Endodermal cell (in vitro differentiated cells): ENCODE measurements around the gene CASP6. TPM values are rescaled to one million over a fixed set of nuclear protein-coding genes. Genes with fewer than 3 reads are reported as not detected.

Source experiments
- DNase-seq: peaks from one replicate; pipeline ENCODE4 v3.0.0-alpha.2; 2017
- H3K27ac ChIP-seq: 2 replicates; pipeline ENCODE4 v1.5.1; 2013; ENCODE audit warnings: mild to moderate bottlenecking, low read depth, low read length, moderate library complexity
- H3K27me3 ChIP-seq: 2 replicates; pipeline ENCODE4 v1.6.1; 2013; ENCODE audit warnings: mild to moderate bottlenecking, low read length, moderate library complexity; ENCODE audit not compliant: insufficient read depth, control insufficient read depth, poor library complexity, severe bottlenecking
- H3K36me3 ChIP-seq: 2 replicates; pipeline ENCODE4 v1.7.0; 2013; ENCODE audit warnings: mild to moderate bottlenecking, low read length, moderate library complexity; ENCODE audit not compliant: control insufficient read depth, insufficient read depth
- H3K4me1 ChIP-seq: one replicate; pipeline ENCODE4 v1.7.0; 2013; ENCODE audit warnings: low read length; ENCODE audit not compliant: control insufficient read depth, insufficient read depth
- H3K4me3 ChIP-seq: 2 replicates; pipeline ENCODE4 v1.5.1; 2013; ENCODE audit warnings: mild to moderate bottlenecking, low read length, moderate library complexity
- H3K9ac ChIP-seq: 2 replicates; pipeline ENCODE4 v1.6.1; 2013; ENCODE audit warnings: mild to moderate bottlenecking, low read length, moderate library complexity; ENCODE audit not compliant: poor library complexity, severe bottlenecking; ENCODE audit errors: extremely low read depth
- H3K9me3 ChIP-seq: 2 replicates; pipeline ENCODE4 v1.6.1; 2013; ENCODE audit warnings: mild to moderate bottlenecking, low read length, moderate library complexity; ENCODE audit not compliant: control insufficient read depth
- H3K27ac Mint-ChIP-seq: 2 replicates; pipeline ENCODE4 v1.8.0; 2020; ENCODE audit warnings: mixed read lengths
- H3K27me3 Mint-ChIP-seq: 2 replicates; pipeline ENCODE4 v1.8.0; 2021; ENCODE audit warnings: mild to moderate bottlenecking, mixed read lengths; ENCODE audit not compliant: insufficient read depth
- H3K36me3 Mint-ChIP-seq: 2 replicates; pipeline ENCODE4 v1.8.0; 2020; ENCODE audit warnings: low read depth, mixed read lengths
- H3K4me1 Mint-ChIP-seq: 2 replicates; pipeline ENCODE4 v1.8.0; 2020; ENCODE audit warnings: mixed read lengths
- H3K4me3 Mint-ChIP-seq: 2 replicates; pipeline ENCODE4 v1.8.0; 2020; ENCODE audit warnings: mild to moderate bottlenecking, moderate library complexity, mixed read lengths
- H3K9me3 Mint-ChIP-seq: 2 replicates; pipeline ENCODE4 v1.8.0; 2020; ENCODE audit warnings: mild to moderate bottlenecking, mixed read lengths
- CTCF ChIP-seq: fragments of 200-600 bp; sonication (generic); conservative IDR thresholded peaks from 2 replicates; pipeline ENCODE4 v1.5.0; 2021; ENCODE audit warnings: antibody characterized with exemption, mild to moderate bottlenecking
- WGBS, 2 experiments: methylation state at CpG; one replicate each; pipeline versions ENCODE4 v1.1.5 to v1.1.7; 2013; ENCODE audit warnings: missing lambda C conversion rate in 2 of 2, mixed read lengths in 1 of 2; ENCODE audit not compliant: insufficient coverage in 1 of 2, insufficient read length in 1 of 2; 5-methylcytosine and 5-hydroxymethylcytosine counted together
- total RNA-seq, 2 donors: library from RNA; stranded (reverse); fragmentation: NEBNext Ultra II Directional in 1 of 2; extraction: Animal tissue kit (Norgen Biotek cat#: 25700) in 1 of 2; gene quantifications; 2 replicates in 1 of 2; 3 replicates in 1 of 2; pipeline ENCODE4 v1.2.1, GENCODE V29; 2021

The CASP6 gene
- total RNA-seq, 2 donors from 2014 or later, result 20.9 to 21.8 TPM

- H3K27ac ChIP-seq, result no peak overlapping the region
- Mint-ChIP-seq H3K36me3 (no peaks in the 10 kb centered on the region), H3K27ac (no peak overlapping the region), H3K4me3 (no peak overlapping the region), H3K9me3 (peaks cover 9% of the 10 kb centered on the region), H3K4me1 (no peaks in the 10 kb centered on the region), H3K27me3 (no peaks in the 10 kb centered on the region)
- TF ChIP-seq CTCF, result no peak
- DNase-seq, result no peak
- H3K27me3 ChIP-seq, result no peaks in the 10 kb centered on the region
- no peak overlapping the region for H3K9ac ChIP-seq
- WGBS, 2 experiments, result 91 to 100% methylated on average over 1 to 2 of the region's 2 CpGs
- no peaks in the 10 kb centered on the region for H3K36me3 ChIP-seq
- H3K4me1 ChIP-seq, result no peaks in the 10 kb centered on the region
- no peaks in the 10 kb centered on the region for H3K9me3 ChIP-seq
- no peak overlapping the region for H3K4me3 ChIP-seq
These were observed 62.6 kb downstream of the CASP6 start for GRCh38 chr4:109640644-109641043.

Other genes with a start within 250 kb of the CASP6 start
- 1 to 10 TPM in 1 of 2 donors, under 1 TPM in 1; 1.00 to 5.2 TPM for gene MCUB, start 143.2 kb downstream of the CASP6 start, total RNA-seq
- 10 to 100 TPM; 38.5 to 60.9 TPM for gene PLA2G12A, start 26.6 kb upstream of the CASP6 start, total RNA-seq
- gene CFI, start 98.6 kb upstream of the CASP6 start, total RNA-seq, result not detected
- gene GAR1, start 112.3 kb upstream of the CASP6 start, total RNA-seq, result 10 to 100 TPM; 33.3 to 35.3 TPM
- under 1 TPM in 1 of 2 donors, not detected in 1; 0.18 TPM for gene RRH, start 124.5 kb upstream of the CASP6 start, total RNA-seq
- gene LRIT3, start 144.7 kb upstream of the CASP6 start, total RNA-seq, result 1 to 10 TPM; 1.5 to 3.1 TPM
- gene EGF, start 209.4 kb upstream of the CASP6 start, total RNA-seq, result 10 to 100 TPM; 14.6 to 33.7 TPM